Gastroesophageal sphincter (tissue), 4 donors: ENCODE data around the gene COL6A3. TPM values are rescaled to one million over a fixed set of nuclear protein-coding genes. Genes with fewer than 3 reads are reported as not detected.
A peak's percentile ranks its signal among the peaks of the same experiment; 100 is the strongest.

Source experiments
- ATAC-seq: fragments of 150-250 bp; one replicate; pipeline ENCODE4 v1.9.1; 2016; ENCODE audit warnings: mild to moderate bottlenecking, moderate library complexity
- H3K27ac ChIP-seq, 4 donors: fragments of 200-600 bp; sonication (generic) in 3 of 4; 1 replicate in 3 of 4; 2 replicates in 1 of 4; pipeline ENCODE4 v1.5.1; 2016 to 2019
- H3K27me3 ChIP-seq: fragments of 200-600 bp; sonication (generic); one replicate; pipeline ENCODE4 v1.5.1; 2019
- H3K36me3 ChIP-seq, 2 donors: fragments of 200-600 bp; sonication (generic); one replicate each; pipeline ENCODE4 v1.5.1; 2019; ENCODE audit warnings: control low read depth in 1 of 2
- H3K4me1 ChIP-seq, 3 donors: fragments of 200-600 bp; sonication (generic); 1 replicate in 2 of 3; 2 replicates in 1 of 3; pipeline ENCODE4 v1.5.1; 2016 to 2019; ENCODE audit warnings: control low read depth in 2 of 3
- H3K4me3 ChIP-seq, 2 donors: fragments of 200-600 bp; sonication (generic); one replicate each; pipeline ENCODE4 v1.5.1; 2019; ENCODE audit warnings: mild to moderate bottlenecking in 1 of 2, moderate library complexity in 1 of 2
- H3K9me3 ChIP-seq, 3 donors: fragments of 200-600 bp; sonication (generic); one replicate each; pipeline ENCODE4 v1.5.1; 2017 to 2019; ENCODE audit warnings: control low read depth in 2 of 3
- EP300 ChIP-seq: sonication (generic); formaldehyde crosslinking; IDR thresholded peaks from one replicate; pipeline ENCODE4 v1.6.1; 2017; ENCODE audit warnings: antibody characterized with exemption, mild to moderate bottlenecking
- POLR2A ChIP-seq, 2 donors: fragments of 450-650 bp; IDR thresholded peaks; one replicate each; pipeline ENCODE4 v1.6.1; 2017; ENCODE audit warnings: antibody characterized with exemption in 2 of 2, mild to moderate bottlenecking in 2 of 2, moderate library complexity in 1 of 2
- POLR2AphosphoS5 ChIP-seq: sonication (generic); formaldehyde crosslinking; IDR thresholded peaks from one replicate; pipeline ENCODE4 v1.6.1; 2017; ENCODE audit warnings: antibody characterized with exemption
- WGBS, 2 donors: methylation state at CpG; one replicate each; pipeline ENCODE4 v1.1.5; 2018; ENCODE audit warnings: low coverage in 1 of 2; 5-methylcytosine and 5-hydroxymethylcytosine counted together
- total RNA-seq, 4 donors: library from RNA; depleted of rRNA; stranded (reverse); fragments of >200 nt; gene quantifications; one replicate each; pipeline ENCODE4 v1.1.0, GENCODE V29; 2016
- TF ChIP-seq, protein P1 (sequence below), 4 experiments: fragments of 200-600 bp in 2 of 4; fragments of 450-650 bp in 2 of 4; sonication (generic) in 1 of 4; IDR thresholded peaks; one replicate each; pipeline ENCODE4 v1.5.1; 2017 to 2019; ENCODE audit warnings: antibody characterized with exemption in 4 of 4, mild to moderate bottlenecking in 2 of 4, moderate library complexity in 2 of 4

The COL6A3 gene
- total RNA-seq, 4 donors from 2014 or later = 110 to 421 (median 310) TPM

DNA sequence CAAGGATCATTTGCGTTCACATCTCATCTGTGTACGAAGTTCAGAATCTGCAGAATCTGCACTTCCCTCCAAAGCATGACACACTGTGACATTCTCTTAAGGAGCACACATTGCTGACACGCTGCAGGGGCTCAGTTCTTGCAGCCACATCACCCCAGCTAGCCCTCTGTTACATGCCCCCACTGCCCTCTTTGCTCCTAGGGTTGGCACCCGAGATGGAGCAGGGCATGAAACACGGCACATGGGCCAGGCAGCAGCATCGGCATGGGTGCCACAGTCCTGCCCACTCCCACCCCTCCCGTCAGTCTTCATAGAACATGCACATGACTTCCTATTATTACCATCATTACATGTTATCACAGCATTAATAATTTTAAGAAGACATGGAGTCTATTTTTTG is 76.4 kb downstream of the COL6A3 start:
- 77 to 78% methylated on average over 4 to 5 of the region's 7 CpGs for WGBS, 2 donors
- H3K36me3 ChIP-seq = peaks cover 0 to 87% of the 10 kb centered on the region in 2 donors
- TF ChIP-seq POLR2AphosphoS5 (no peak), EP300 (no peak), POLR2A (IDR thresholded peaks at IDR 0.05) (no peak)
- TF ChIP-seq, protein P1, sequence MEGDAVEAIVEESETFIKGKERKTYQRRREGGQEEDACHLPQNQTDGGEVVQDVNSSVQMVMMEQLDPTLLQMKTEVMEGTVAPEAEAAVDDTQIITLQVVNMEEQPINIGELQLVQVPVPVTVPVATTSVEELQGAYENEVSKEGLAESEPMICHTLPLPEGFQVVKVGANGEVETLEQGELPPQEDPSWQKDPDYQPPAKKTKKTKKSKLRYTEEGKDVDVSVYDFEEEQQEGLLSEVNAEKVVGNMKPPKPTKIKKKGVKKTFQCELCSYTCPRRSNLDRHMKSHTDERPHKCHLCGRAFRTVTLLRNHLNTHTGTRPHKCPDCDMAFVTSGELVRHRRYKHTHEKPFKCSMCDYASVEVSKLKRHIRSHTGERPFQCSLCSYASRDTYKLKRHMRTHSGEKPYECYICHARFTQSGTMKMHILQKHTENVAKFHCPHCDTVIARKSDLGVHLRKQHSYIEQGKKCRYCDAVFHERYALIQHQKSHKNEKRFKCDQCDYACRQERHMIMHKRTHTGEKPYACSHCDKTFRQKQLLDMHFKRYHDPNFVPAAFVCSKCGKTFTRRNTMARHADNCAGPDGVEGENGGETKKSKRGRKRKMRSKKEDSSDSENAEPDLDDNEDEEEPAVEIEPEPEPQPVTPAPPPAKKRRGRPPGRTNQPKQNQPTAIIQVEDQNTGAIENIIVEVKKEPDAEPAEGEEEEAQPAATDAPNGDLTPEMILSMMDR (IDR thresholded peaks at IDR 0.05) = no peak

DNA sequence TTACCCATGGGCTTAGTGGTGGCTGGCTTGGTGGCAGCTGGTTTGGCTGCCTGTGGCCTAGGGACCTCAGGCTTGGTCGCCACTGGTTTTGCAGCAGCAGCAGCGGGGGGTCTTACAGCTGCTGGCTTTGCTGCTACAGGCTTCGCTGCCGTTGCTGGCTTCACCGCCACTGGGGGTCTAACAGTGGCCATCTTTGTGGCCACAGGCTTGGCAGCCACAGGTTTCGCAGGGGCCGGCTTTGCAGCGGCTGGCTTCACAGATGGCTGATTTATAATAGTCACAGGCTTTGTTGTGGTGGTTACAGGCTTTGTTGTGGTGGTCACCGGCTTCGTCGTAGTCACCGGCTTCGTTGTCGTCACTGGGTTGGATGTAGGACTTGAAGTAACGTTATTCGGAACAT is 77.8 kb downstream of the COL6A3 start:
- no peak for ATAC-seq
- H3K27ac ChIP-seq = peak overlapping the region in 2 of 4 donors; percentile 46 to 94
- no peaks in the 10 kb centered on the region for H3K27me3 ChIP-seq
- H3K9me3 ChIP-seq = no peaks in the 10 kb centered on the region
- 85 to 93% methylated on average over 5 to 8 of the region's 16 CpGs for WGBS, 2 donors
- no peak overlapping the region for H3K4me3 ChIP-seq
- TF ChIP-seq POLR2A (IDR thresholded peaks at IDR 0.05) (no peak), EP300 (no peak), POLR2AphosphoS5 (no peak)
- TF ChIP-seq, protein P1 (IDR thresholded peaks at IDR 0.05) = no peak
- peaks cover 0 to 31% (median 0%) of the 10 kb centered on the region in 3 donors for H3K4me1 ChIP-seq
- H3K36me3 ChIP-seq = peaks cover 0 to 79% of the 10 kb centered on the region in 2 donors

More for the DNA sequence above, 76.4 kb downstream of the COL6A3 start:
- Histone ChIP-seq H3K27ac (peak overlapping the region in 2 of 4 donors; percentile 27 to 31), H3K9me3 (no peaks in the 10 kb centered on the region), H3K4me3 (no peak overlapping the region), H3K4me1 (peaks cover 0 to 30% (median 0%) of the 10 kb centered on the region in 3 donors), H3K27me3 (no peaks in the 10 kb centered on the region)
- no peak for ATAC-seq

DNA sequence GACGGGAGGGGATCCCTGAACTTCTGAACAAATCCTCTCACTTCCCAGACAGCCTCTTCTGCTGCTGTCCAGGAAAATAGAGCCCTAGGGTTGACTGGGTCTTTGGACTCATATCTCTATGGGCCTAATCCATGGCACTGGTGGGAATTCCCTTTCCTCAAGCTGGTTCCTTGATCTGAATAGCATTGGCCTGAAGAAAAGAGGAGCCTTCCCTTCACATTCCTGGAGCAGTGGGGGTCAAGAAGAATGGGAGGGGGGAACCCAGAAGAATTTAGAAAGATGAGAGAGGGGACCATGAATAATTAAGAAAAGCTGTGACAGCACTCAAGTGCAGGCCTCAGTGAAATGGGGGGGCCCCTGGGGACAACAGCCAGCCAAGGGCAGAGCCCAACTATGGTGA is 80.2 kb downstream of the COL6A3 start:
- 88 to 89% methylated on average over 1 of the region's 1 CpG for WGBS, 2 donors
- no peaks in the 10 kb centered on the region for H3K9me3 ChIP-seq
- ATAC-seq = no peak
- H3K36me3 ChIP-seq = peaks cover 0 to 55% of the 10 kb centered on the region in 2 donors
- no peaks in the 10 kb centered on the region for H3K27me3 ChIP-seq
- H3K4me3 ChIP-seq = no peak overlapping the region
- peaks cover 0 to 42% (median 0%) of the 10 kb centered on the region in 3 donors for H3K4me1 ChIP-seq
- H3K27ac ChIP-seq = peak overlapping the region in 3 of 4 donors; percentile 56 to 94 (median 63)
- TF ChIP-seq POLR2A (IDR thresholded peaks at IDR 0.05) = no peak
- TF ChIP-seq EP300 = no peak
- TF ChIP-seq, protein P1 (IDR thresholded peaks at IDR 0.05) = no peak
- no peak for TF ChIP-seq POLR2AphosphoS5

DNA sequence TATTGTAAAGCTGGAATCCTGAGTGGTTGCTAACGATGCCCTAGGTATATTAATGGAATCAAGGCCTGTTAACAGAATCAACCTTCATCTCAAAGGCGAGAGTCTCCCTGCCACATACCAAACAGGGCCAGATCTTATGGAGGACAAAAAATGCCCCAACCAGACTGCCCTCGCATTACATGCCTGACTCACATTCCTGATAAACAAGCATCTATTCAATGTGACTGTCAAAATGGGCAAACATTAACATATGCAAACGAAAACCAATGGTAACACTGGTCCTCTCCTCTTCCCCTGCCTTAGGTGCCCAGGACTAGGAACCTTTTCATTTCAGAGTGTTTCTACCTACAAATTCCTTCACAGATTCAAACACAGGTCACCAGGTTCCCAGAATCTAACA is 83.4 kb downstream of the COL6A3 start:
- H3K4me1 ChIP-seq = peaks cover 0 to 68% (median 5%) of the 10 kb centered on the region in 3 donors
- no peaks in the 10 kb centered on the region for H3K27me3 ChIP-seq
- H3K36me3 ChIP-seq = peaks cover 0 to 28% of the 10 kb centered on the region in 2 donors
- H3K9me3 ChIP-seq = no peaks in the 10 kb centered on the region
- 52 to 56% methylated on average over 4 of the region's 4 CpGs for WGBS, 2 donors
- no peak overlapping the region for H3K4me3 ChIP-seq
- ATAC-seq = no peak
- peak overlapping the region; percentile 45 to 94 (median 69) for H3K27ac ChIP-seq
- TF ChIP-seq EP300 = no peak
- TF ChIP-seq, protein P1 (IDR thresholded peaks at IDR 0.05) = no peak
- no peak for TF ChIP-seq POLR2A (IDR thresholded peaks at IDR 0.05)
- no peak for TF ChIP-seq POLR2AphosphoS5

DNA sequence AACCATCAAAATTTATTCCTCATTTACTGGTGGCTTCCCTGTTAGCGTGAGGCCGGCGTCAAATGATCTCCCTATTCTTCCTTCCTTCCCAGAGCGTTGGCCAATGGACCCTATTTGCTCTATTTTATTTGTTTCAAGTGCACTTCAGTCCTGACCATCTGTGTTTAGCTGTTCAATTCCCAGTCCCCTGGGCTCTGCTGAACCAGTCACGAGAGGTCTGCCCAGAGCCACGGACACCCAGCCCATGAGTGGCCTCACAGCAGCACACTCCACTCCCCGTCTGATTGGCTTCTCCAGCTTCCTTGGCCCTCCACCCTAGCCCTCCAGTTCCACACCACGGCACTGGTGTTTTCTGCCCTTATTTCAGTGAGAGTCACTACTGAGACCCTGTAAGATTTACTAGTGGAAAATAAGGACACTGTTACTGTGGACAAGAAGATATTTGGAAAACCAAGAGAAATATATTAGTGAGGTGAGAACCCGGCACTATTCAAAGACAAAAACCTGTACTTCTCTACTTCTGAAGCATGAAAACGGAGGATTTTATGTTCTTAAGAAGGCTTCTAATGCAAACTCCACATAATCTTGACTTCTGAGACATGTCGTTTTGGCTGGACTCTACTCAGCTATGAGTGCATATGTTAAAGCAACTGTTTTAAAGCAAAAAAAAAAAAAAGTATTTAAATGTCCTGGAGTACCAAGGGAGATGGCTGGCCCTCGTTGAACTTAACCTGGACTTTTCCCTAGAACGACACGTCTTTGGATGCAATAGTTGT is 86.6 kb downstream of the COL6A3 start:
- H3K4me3 ChIP-seq = no peak overlapping the region
- peak overlapping the region; percentile 84 to 94 (median 88) for H3K27ac ChIP-seq
- peaks cover 6 to 78% (median 12%) of the 10 kb centered on the region in 3 donors for H3K4me1 ChIP-seq
- WGBS, 2 donors = 67 to 90% methylated on average over 9 to 14 of the region's 14 CpGs
- no peaks in the 10 kb centered on the region for H3K9me3 ChIP-seq
- no peaks in the 10 kb centered on the region for H3K36me3 ChIP-seq
- no peak for ATAC-seq
- TF ChIP-seq, protein P1 (IDR thresholded peaks at IDR 0.05) = no peak
- TF ChIP-seq POLR2A (IDR thresholded peaks at IDR 0.05) (no peak), POLR2AphosphoS5 (no peak), EP300 (no peak)
- no peaks in the 10 kb centered on the region for H3K27me3 ChIP-seq
